Measurements from ENCODE around the gene NSMCE3. TPM values are rescaled to one million over a fixed set of nuclear protein-coding genes. Genes with fewer than 3 reads are reported as not detected.

The NSMCE3 gene
- total RNA-seq, 1 experiment from 2014 or later: 1.9 TPM

GRCh38 chr15:29222129-29222853 is 47.3 kb downstream of the NSMCE3 start:
- intact Hi-C loops (cut with micrococcal nuclease; ENCODE audit: unreplicated experiment): no loop called here
- no TSS peak for BruUV-seq (replicated peaks)
- Mint-ChIP-seq H3K4me3 (ENCODE audit: low read depth, unreplicated experiment) (no peak overlapping the region), H3K27me3 (ENCODE audit: unreplicated experiment) (no peaks in the 10 kb centered on the region), H3K4me1 (ENCODE audit: low read depth, unreplicated experiment) (no peaks in the 10 kb centered on the region), H3K36me3 (ENCODE audit: insufficient read depth, unreplicated experiment) (no peaks in the 10 kb centered on the region), H3K9me3 (ENCODE audit: low read depth, unreplicated experiment) (no peaks in the 10 kb centered on the region), H3K27ac (ENCODE audit: unreplicated experiment) (no peak overlapping the region)
- CTCF ChIA-PET: no interaction called here
- DNase-seq: no peak
- TF ChIP-seq CTCF (IDR thresholded peaks at IDR 0.05; ENCODE audit: unreplicated experiment): no peak

- BruUV-seq (replicated peaks): no TSS peak
- Mint-ChIP-seq H3K4me3 (ENCODE audit: low read depth, unreplicated experiment) (no peak overlapping the region), H3K36me3 (ENCODE audit: insufficient read depth, unreplicated experiment) (no peaks in the 10 kb centered on the region), H3K27ac (ENCODE audit: unreplicated experiment) (no peak overlapping the region), H3K4me1 (ENCODE audit: low read depth, unreplicated experiment) (no peaks in the 10 kb centered on the region), H3K27me3 (ENCODE audit: unreplicated experiment) (no peaks in the 10 kb centered on the region), H3K9me3 (ENCODE audit: low read depth, unreplicated experiment) (no peaks in the 10 kb centered on the region)
- intact Hi-C loops (cut with micrococcal nuclease; ENCODE audit: unreplicated experiment): no loop called here
- no peak for DNase-seq
- no peak for TF ChIP-seq CTCF (IDR thresholded peaks at IDR 0.05; ENCODE audit: unreplicated experiment)
- CTCF ChIA-PET: no interaction called here
Observed at GRCh38 chr15:29220852-29221251, 48.8 kb downstream of the NSMCE3 start.

GRCh38 chr15:29216955-29217354 is 52.7 kb downstream of the NSMCE3 start:
- peaks cover 2% of the 10 kb centered on the region for H3K9me3 Mint-ChIP-seq (ENCODE audit: low read depth, unreplicated experiment)

More at GRCh38 chr15:29216955-29217354, 52.7 kb downstream of the NSMCE3 start:
- TF ChIP-seq CTCF (IDR thresholded peaks at IDR 0.05; ENCODE audit: unreplicated experiment): no peak
- intact Hi-C loops (cut with micrococcal nuclease; ENCODE audit: unreplicated experiment): no loop called here
- Mint-ChIP-seq H3K4me1 (ENCODE audit: low read depth, unreplicated experiment) (no peaks in the 10 kb centered on the region), H3K36me3 (ENCODE audit: insufficient read depth, unreplicated experiment) (no peaks in the 10 kb centered on the region), H3K27me3 (ENCODE audit: unreplicated experiment) (no peaks in the 10 kb centered on the region), H3K27ac (ENCODE audit: unreplicated experiment) (no peak overlapping the region), H3K4me3 (ENCODE audit: low read depth, unreplicated experiment) (no peak overlapping the region)
- CTCF ChIA-PET: no interaction called here
- no peak for DNase-seq
- BruUV-seq (replicated peaks): no TSS peak

Data from Calu3 (cell line).